Measurements from ENCODE around the gene SMCHD1. TPM values are rescaled to one million over a fixed set of nuclear protein-coding genes. Genes with fewer than 3 reads are reported as not detected.
"Not testable (repeated sequence)": the region's sequence is repeated elsewhere in the genome, so short reads cannot be mapped to it uniquely, and the experiment has no call there.

Gene SMCHD1
- total and polyA plus RNA-seq, 7 donors: 6.2 to 23.0 (median 20.3) TPM

DNA sequence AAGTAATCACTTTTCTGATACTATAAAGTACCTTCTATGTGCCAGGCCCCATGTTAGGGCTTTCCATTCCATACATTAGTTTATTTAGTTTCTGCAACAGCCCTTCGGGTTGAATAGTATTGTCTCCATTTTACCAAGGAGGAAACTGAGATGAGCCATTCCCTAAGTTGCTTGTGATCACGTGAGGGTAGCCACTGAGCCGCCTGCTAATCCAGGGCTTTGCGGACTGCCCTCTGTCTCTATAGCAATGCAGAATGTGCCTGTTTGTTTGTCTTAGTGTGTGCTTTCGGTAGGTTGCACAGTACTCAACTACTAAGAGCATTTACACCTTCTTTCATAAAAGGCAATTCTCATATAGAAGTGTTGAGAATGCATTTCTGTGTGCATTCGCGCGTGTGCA, 196.2 kb downstream of the SMCHD1 start:
- ATAC-seq: no peak
- no peaks in the 10 kb centered on the region for H3K9me3 ChIP-seq
- no peaks in the 10 kb centered on the region for H3K36me3 ChIP-seq (ENCODE audit: insufficient read depth in 1 of 2, low read depth in 1 of 2)
- H3K27ac ChIP-seq: no peak overlapping the region
- TF ChIP-seq CTCF (IDR thresholded peaks at IDR 0.05): no peak
- DNase-seq: no peak
- H3K4me3 ChIP-seq: no peak overlapping the region
- H3K27me3 ChIP-seq (ENCODE audit: insufficient read depth in 3 of 3, low read length in 2 of 3): peaks cover 4 to 34% (median 11%) of the 10 kb centered on the region in 3 donors
- intact Hi-C loops (cut with DNase I): no loop called here
- 89 to 93% (median 92%) methylated on average over 8 of the region's 8 CpGs for WGBS, 3 donors
- H3K4me1 ChIP-seq: no peaks in the 10 kb centered on the region

DNA sequence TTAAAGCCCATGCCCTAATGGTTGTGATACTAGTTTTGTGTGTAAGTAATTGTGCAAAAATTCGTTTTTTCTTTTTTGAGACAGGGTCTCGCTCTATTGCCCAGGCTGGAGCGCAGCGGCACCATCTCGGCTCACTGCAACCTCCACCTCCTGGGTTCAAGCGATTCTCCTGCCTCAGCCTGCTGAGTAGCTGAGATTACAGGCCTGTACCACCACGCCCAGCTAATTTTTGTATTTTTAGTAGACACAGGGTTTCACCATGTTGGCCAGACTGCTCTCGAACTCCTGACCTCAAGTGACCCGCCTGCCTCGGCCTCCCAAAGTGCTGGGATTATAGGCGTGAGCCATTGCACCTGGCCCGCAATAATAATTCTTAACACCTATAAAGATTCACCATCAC, 196.9 kb downstream of the SMCHD1 start:
- H3K27ac ChIP-seq; intact Hi-C loops (cut with DNase I); H3K4me3 ChIP-seq; H3K4me1 ChIP-seq; DNase-seq; ATAC-seq; H3K9me3 ChIP-seq; H3K36me3 ChIP-seq (ENCODE audit: insufficient read depth in 1 of 2, low read depth in 1 of 2): not testable (repeated sequence)
- 90 to 93% (median 93%) methylated on average over 12 of the region's 12 CpGs for WGBS, 3 donors
- peaks cover 3 to 28% (median 8%) of the 10 kb centered on the region in 3 donors for H3K27me3 ChIP-seq (ENCODE audit: insufficient read depth in 3 of 3, low read length in 2 of 3)

- intact Hi-C loops (cut with DNase I): no loop called here
- Histone ChIP-seq H3K4me1 (no peaks in the 10 kb centered on the region), H3K27me3 (ENCODE audit: insufficient read depth in 3 of 3, low read length in 2 of 3) (peaks cover 0 to 19% (median 8%) of the 10 kb centered on the region in 3 donors), H3K4me3 (no peak overlapping the region), H3K36me3 (ENCODE audit: insufficient read depth in 1 of 2, low read depth in 1 of 2) (no peaks in the 10 kb centered on the region), H3K27ac (no peak overlapping the region), H3K9me3 (no peaks in the 10 kb centered on the region)
- TF ChIP-seq CTCF (IDR thresholded peaks at IDR 0.05): no peak
- 83 to 95% (median 85%) methylated on average over 18 of the region's 18 CpGs for WGBS, 3 donors
- ATAC-seq: no peak
- no peak for DNase-seq
Measured at GRCh38 chr18:2853173-2853925, 197.8 kb downstream of the SMCHD1 start.

- Histone ChIP-seq H3K4me3 (no peak overlapping the region), H3K36me3 (ENCODE audit: insufficient read depth in 1 of 2, low read depth in 1 of 2) (no peaks in the 10 kb centered on the region), H3K27ac (no peak overlapping the region), H3K9me3 (no peaks in the 10 kb centered on the region), H3K4me1 (no peaks in the 10 kb centered on the region), H3K27me3 (ENCODE audit: insufficient read depth in 3 of 3, low read length in 2 of 3) (peaks cover 0 to 13% (median 5%) of the 10 kb centered on the region in 3 donors)
- WGBS, 3 donors: 38 to 49% (median 42%) methylated on average over 7 of the region's 7 CpGs
- no peak for DNase-seq
- no peak for TF ChIP-seq CTCF (IDR thresholded peaks at IDR 0.05)
- no peak for ATAC-seq
- intact Hi-C loops (cut with DNase I): no loop called here
Measured at GRCh38 chr18:2853926-2854664, 198.6 kb downstream of the SMCHD1 start.

Other genes starting within 250 kb of the SMCHD1 start
- gene METTL4, start 84.2 kb upstream of the SMCHD1 start, total RNA-seq: 1 to 10 TPM; 3.7 to 5.0 (median 3.9) TPM
- 1 to 10 TPM; 2.7 to 4.9 (median 4.5) TPM for gene METTL4, start 84.2 kb upstream of the SMCHD1 start, polyA plus RNA-seq
- under 1 TPM in 3 of 4 donors, not detected in 1; 0.17 to 0.42 (median 0.21) TPM for gene NDC80, start 84.2 kb upstream of the SMCHD1 start, total RNA-seq
- under 1 TPM in 2 of 3 donors, not detected in 1; 0.12 to 0.13 TPM for gene NDC80, start 84.2 kb upstream of the SMCHD1 start, polyA plus RNA-seq
- gene EMILIN2, start 191.3 kb downstream of the SMCHD1 start, total RNA-seq: 1 to 10 TPM; 1.8 to 2.9 (median 2.5) TPM
- gene EMILIN2, start 191.3 kb downstream of the SMCHD1 start, polyA plus RNA-seq: 1 to 10 TPM in 2 of 3 donors, under 1 TPM in 1; 0.65 to 2.5 (median 1.0) TPM

Data from psoas muscle (tissue), 8 donors.